ENCODE measurements around the gene MCM3AP. TPM values are rescaled to one million over a fixed set of nuclear protein-coding genes. Genes with fewer than 3 reads are reported as not detected.

The MCM3AP gene
- total and polyA plus RNA-seq, 9 of the 15 experiments (the other 6 are each of a cell fraction or from before 2014, with no cell fraction given): 6.5 to 179 (median 69.6) TPM

DNA sequence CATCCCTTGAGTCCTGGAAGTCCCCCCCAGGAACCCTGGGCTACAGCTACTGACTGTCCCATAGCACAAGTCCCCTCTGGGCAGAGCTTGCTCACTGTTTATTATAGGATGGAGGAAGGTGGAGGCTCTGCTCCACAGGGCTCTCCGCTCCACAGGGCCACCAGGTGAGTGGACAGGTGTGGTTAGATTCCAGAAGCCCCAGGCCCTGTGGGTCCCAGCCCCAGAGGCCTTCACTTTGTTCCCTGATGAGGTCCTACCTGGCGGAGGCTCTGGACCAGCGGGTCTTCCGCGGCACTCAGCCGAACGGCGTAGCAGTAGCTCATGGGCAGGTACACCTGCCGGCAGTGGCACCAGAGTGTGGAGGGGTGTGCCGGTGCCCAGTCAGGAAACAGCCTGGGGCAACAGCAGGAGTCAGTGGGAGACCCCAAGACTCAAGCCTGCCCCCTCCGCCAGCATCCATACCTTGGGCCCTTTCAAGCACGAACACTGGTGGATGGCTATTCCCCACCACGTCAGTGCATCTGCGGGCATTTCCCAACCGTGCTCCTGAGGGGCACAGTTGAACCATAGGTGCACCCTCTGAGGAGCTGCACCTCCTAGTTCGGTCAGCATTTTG lies 69.2 kb downstream of the MCM3AP start:
- no peaks in the 10 kb centered on the region for H3K9me1 ChIP-seq (ENCODE audit: control insufficient read depth, insufficient read depth, low read length)
- no peaks in the 10 kb centered on the region for H3K9me3 ChIP-seq (replicated peaks; ENCODE audit: control insufficient read depth, insufficient read depth, low read depth, low read length)
- 0 out of 4 replicates have a peak overlapping the region, but pooled peaks of 1 of the 2 experiments have one; percentile 4 for H3K9ac ChIP-seq (ENCODE audit: insufficient read depth in 1 of 2, low read depth in 2 of 2, low read length in 2 of 2)
- DNase-seq (ENCODE audit: extremely low read depth in 1 of 4, low spot score in 3 of 4) (no peak), FAIRE-seq (no peak), ATAC-seq (no peak)
- TF ChIP-seq POLR3G (IDR thresholded peaks at IDR 0.05; ENCODE audit: extremely low read depth, insufficient read length, insufficient replicate concordance): no peak
- no peak for TF ChIP-seq ZNF23 (CRISPR knock-in tag; IDR thresholded peaks at IDR 0.05)
- no peak for TF ChIP-seq ERF (CRISPR knock-in tag; IDR thresholded peaks at IDR 0.05)
- CTCF ChIA-PET (ENCODE audit: low intra/inter-chr PET ratio): no interaction called here
- no peaks in the 10 kb centered on the region for H3K27me3 ChIP-seq (ENCODE audit: control insufficient read depth in 2 of 2, insufficient read depth in 2 of 2, low read length in 2 of 2)
- BruUV-seq (replicated peaks): no TSS peak
- 96% methylated on average over 16 of the region's 16 CpGs for WGBS (ENCODE audit: insufficient coverage, low coverage, missing lambda C conversion rate)
- no peak overlapping the region for H3K4me2 ChIP-seq (ENCODE audit: insufficient read depth, low read length)
- no peak overlapping the region for H2AFZ ChIP-seq (ENCODE audit: low read depth, low read length)
- H3K27ac ChIP-seq (ENCODE audit: extremely low read depth, low read depth, low read length): no peak overlapping the region
- H3K79me2 ChIP-seq (ENCODE audit: control insufficient read depth, insufficient read depth, low read length): peaks cover 2% of the 10 kb centered on the region; the same call in 2 of the 3 replicates
- intact Hi-C loops (cut with micrococcal nuclease) (no loop called here), in situ Hi-C loops (cut with MboI) (no loop called here)
- H4K20me1 ChIP-seq (replicated peaks; ENCODE audit: control insufficient read depth, insufficient read depth, low read length): peaks cover 3% of the 10 kb centered on the region; the same call in 1 of the 2 replicates
- no peak overlapping the region for H3K4me3 ChIP-seq
- peaks cover 87% of the 10 kb centered on the region; the same call in 2 of the 3 replicates for H3K36me3 ChIP-seq (ENCODE audit: control insufficient read depth, insufficient read depth, low read length)
- peaks cover 0 to 21% of the 10 kb centered on the region in 2 experiments; a peak in 1 of 5 replicates for H3K4me1 ChIP-seq (replicated peaks in 1 of 2; ENCODE audit: control insufficient read depth in 2 of 2, insufficient read depth in 2 of 2, low read length in 2 of 2)
- POLR2A ChIA-PET: interaction anchor here (0.5 to 0.6 kb wide), 2 partner anchors 25 to 109 kb away, joined by 3 read pairs; no protein-coding TSS in a partner anchor

- Histone ChIP-seq H3K79me2 (ENCODE audit: control insufficient read depth, insufficient read depth, low read length) (peaks cover 2% of the 10 kb centered on the region; the same call in 2 of the 3 replicates), H2AFZ (ENCODE audit: low read depth, low read length) (no peak overlapping the region), H3K9ac (ENCODE audit: insufficient read depth in 1 of 2, low read depth in 2 of 2, low read length in 2 of 2) (peak overlapping the region in 1 of 2 experiments; percentile 6; a peak in 1 of 4 replicates), H3K9me1 (ENCODE audit: control insufficient read depth, insufficient read depth, low read length) (no peaks in the 10 kb centered on the region), H3K4me1 (replicated peaks in 1 of 2; ENCODE audit: control insufficient read depth in 2 of 2, insufficient read depth in 2 of 2, low read length in 2 of 2) (peaks cover 0 to 19% of the 10 kb centered on the region in 2 experiments; a peak in 1 of 5 replicates), H3K9me3 (replicated peaks; ENCODE audit: control insufficient read depth, insufficient read depth, low read depth, low read length) (no peaks in the 10 kb centered on the region), H3K27me3 (ENCODE audit: control insufficient read depth in 2 of 2, insufficient read depth in 2 of 2, low read length in 2 of 2) (no peaks in the 10 kb centered on the region), H3K36me3 (ENCODE audit: control insufficient read depth, insufficient read depth, low read length) (peaks cover 85% of the 10 kb centered on the region; the same call in 2 of the 3 replicates), H4K20me1 (replicated peaks; ENCODE audit: control insufficient read depth, insufficient read depth, low read length) (peaks cover 3% of the 10 kb centered on the region; the same call in 1 of the 2 replicates), H3K4me2 (ENCODE audit: insufficient read depth, low read length) (no peak overlapping the region), H3K27ac (ENCODE audit: extremely low read depth, low read depth, low read length) (no peak overlapping the region), H3K4me3 (no peak overlapping the region)
- ATAC-seq (no peak), DNase-seq (ENCODE audit: extremely low read depth in 1 of 4, low spot score in 3 of 4) (no peak), FAIRE-seq (no peak)
- POLR2A ChIA-PET: interaction anchor here (0.5 to 0.7 kb wide), 4 partner anchors 12 to 109 kb away, joined by 3 to 4 read pairs (median 3); no protein-coding TSS in a partner anchor
- no TSS peak for BruUV-seq (replicated peaks)
- CTCF ChIA-PET (ENCODE audit: low intra/inter-chr PET ratio): no interaction called here
- 92% methylated on average over 17 of the region's 20 CpGs for WGBS (ENCODE audit: insufficient coverage, low coverage, missing lambda C conversion rate)
- in situ Hi-C loops (cut with MboI): no loop called here
- intact Hi-C loops (cut with micrococcal nuclease): no loop called here
- TF ChIP-seq FOXP4 (CRISPR knock-in tag; IDR thresholded peaks at IDR 0.05; ENCODE audit: borderline replicate concordance): no peak
- no peak for TF ChIP-seq ARHGAP35 (IDR thresholded peaks at IDR 0.05; ENCODE audit: partially characterized antibody)
- TF ChIP-seq, protein P1, sequence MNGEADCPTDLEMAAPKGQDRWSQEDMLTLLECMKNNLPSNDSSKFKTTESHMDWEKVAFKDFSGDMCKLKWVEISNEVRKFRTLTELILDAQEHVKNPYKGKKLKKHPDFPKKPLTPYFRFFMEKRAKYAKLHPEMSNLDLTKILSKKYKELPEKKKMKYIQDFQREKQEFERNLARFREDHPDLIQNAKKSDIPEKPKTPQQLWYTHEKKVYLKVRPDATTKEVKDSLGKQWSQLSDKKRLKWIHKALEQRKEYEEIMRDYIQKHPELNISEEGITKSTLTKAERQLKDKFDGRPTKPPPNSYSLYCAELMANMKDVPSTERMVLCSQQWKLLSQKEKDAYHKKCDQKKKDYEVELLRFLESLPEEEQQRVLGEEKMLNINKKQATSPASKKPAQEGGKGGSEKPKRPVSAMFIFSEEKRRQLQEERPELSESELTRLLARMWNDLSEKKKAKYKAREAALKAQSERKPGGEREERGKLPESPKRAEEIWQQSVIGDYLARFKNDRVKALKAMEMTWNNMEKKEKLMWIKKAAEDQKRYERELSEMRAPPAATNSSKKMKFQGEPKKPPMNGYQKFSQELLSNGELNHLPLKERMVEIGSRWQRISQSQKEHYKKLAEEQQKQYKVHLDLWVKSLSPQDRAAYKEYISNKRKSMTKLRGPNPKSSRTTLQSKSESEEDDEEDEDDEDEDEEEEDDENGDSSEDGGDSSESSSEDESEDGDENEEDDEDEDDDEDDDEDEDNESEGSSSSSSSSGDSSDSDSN (IDR thresholded peaks at IDR 0.05; ENCODE audit: borderline replicate concordance in 1 of 2, low read depth in 2 of 2, low read length in 2 of 2): no peak
- TF ChIP-seq NFRKB (IDR thresholded peaks at IDR 0.05; ENCODE audit: low read depth): no peak
- TF ChIP-seq SIRT6 (IDR thresholded peaks at IDR 0.05; ENCODE audit: low read depth, low read length): no peak
- TF ChIP-seq CBX2 (IDR thresholded peaks at IDR 0.05; ENCODE audit: insufficient read depth, low read length, poor library complexity, severe bottlenecking): no peak
These were observed 69.8 kb downstream of the MCM3AP start for GRCh38 chr21:46215436-46216131.

All from K562 (cell line).